ENCODE measurements around the gene ADCY7. TPM values are rescaled to one million over a fixed set of nuclear protein-coding genes. Genes with fewer than 3 reads are reported as not detected.
"Not testable (repeated sequence)": the region's sequence is repeated elsewhere in the genome, so short reads cannot be mapped to it uniquely, and the experiment has no call there.

The ADCY7 gene
- total RNA-seq, 2 donors from 2014 or later, result 30.1 to 37.2 TPM

DNA sequence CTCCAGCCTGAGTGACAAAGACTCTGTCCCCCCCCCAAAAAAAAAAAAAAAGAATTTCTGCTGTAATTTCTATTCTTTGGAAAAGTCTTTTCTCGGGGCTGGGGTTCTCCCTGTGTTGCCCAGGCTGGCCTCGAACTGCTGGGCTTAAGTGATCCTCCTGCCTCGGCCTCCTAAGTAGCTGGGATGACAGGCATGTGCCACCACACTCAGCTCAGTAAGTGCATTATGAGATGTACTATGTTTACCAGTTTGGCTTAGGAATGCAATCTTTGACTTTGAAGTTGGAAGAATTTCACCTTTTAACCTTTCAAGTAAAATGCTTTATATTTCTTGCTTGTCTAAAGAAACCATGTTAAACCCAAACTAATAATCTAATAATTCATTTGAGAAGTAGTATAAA lies 28.0 kb upstream of the ADCY7 start:
- H3K9me3 Mint-ChIP-seq, result peaks cover 11% of the 10 kb centered on the region
- H3K36me3 ChIP-seq (ENCODE audit: control insufficient read depth, insufficient read depth, low read length), result no peaks in the 10 kb centered on the region
- H3K9me3 ChIP-seq (ENCODE audit: control insufficient read depth, low read length), result no peaks in the 10 kb centered on the region
- H3K4me3 ChIP-seq (ENCODE audit: low read length), result no peak overlapping the region
- H3K27me3 ChIP-seq (ENCODE audit: control insufficient read depth, insufficient read depth, low read length, poor library complexity, severe bottlenecking), result no peaks in the 10 kb centered on the region
- DNase-seq, result no peak
- H3K36me3 Mint-ChIP-seq (ENCODE audit: low read depth), result no peaks in the 10 kb centered on the region
- H3K27ac Mint-ChIP-seq, result no peak overlapping the region
- TF ChIP-seq, protein P1, sequence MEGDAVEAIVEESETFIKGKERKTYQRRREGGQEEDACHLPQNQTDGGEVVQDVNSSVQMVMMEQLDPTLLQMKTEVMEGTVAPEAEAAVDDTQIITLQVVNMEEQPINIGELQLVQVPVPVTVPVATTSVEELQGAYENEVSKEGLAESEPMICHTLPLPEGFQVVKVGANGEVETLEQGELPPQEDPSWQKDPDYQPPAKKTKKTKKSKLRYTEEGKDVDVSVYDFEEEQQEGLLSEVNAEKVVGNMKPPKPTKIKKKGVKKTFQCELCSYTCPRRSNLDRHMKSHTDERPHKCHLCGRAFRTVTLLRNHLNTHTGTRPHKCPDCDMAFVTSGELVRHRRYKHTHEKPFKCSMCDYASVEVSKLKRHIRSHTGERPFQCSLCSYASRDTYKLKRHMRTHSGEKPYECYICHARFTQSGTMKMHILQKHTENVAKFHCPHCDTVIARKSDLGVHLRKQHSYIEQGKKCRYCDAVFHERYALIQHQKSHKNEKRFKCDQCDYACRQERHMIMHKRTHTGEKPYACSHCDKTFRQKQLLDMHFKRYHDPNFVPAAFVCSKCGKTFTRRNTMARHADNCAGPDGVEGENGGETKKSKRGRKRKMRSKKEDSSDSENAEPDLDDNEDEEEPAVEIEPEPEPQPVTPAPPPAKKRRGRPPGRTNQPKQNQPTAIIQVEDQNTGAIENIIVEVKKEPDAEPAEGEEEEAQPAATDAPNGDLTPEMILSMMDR (conservative IDR thresholded peaks at IDR 0.05), result no peak
- no peak overlapping the region for H3K9ac ChIP-seq (ENCODE audit: extremely low read depth, low read length, poor library complexity, severe bottlenecking)
- no peak overlapping the region for H3K4me3 Mint-ChIP-seq
- no peaks in the 10 kb centered on the region for H3K27me3 Mint-ChIP-seq (ENCODE audit: insufficient read depth)
- no peaks in the 10 kb centered on the region for H3K4me1 ChIP-seq (ENCODE audit: control insufficient read depth, insufficient read depth, low read length)
- WGBS, 2 experiments (ENCODE audit: insufficient coverage in 1 of 2, insufficient read length in 1 of 2), result 91 to 94% methylated on average over 2 to 3 of the region's 3 CpGs
- no peaks in the 10 kb centered on the region for H3K4me1 Mint-ChIP-seq
- no peak overlapping the region for H3K27ac ChIP-seq (ENCODE audit: low read depth, low read length)

DNA sequence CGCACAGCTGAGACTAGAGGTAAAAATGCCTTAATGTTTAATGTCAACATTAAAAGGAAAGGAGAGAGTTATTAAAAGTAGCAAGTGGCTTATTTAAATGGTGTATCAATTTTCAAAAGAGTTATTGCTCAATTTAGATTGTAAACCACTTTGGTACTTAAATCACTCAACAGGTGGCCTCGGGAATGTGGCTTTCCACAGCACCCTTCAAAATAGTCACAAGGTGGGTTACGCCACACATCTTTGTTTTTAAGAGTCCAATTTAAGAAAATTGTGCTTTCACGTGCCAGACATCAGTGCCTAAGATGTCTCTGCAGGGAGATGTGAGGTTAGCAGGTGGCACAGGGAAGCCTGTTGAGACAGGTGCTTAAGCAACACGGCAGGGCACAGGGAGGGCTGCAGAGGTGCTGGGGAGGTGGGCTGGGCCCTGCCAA lies 27.5 kb upstream of the ADCY7 start:
- H3K9me3 Mint-ChIP-seq, result peaks cover 11% of the 10 kb centered on the region
- H3K36me3 ChIP-seq (ENCODE audit: control insufficient read depth, insufficient read depth, low read length), result no peaks in the 10 kb centered on the region
- no peaks in the 10 kb centered on the region for H3K9me3 ChIP-seq (ENCODE audit: control insufficient read depth, low read length)
- no peak overlapping the region for H3K27ac ChIP-seq (ENCODE audit: low read depth, low read length)
- no peak overlapping the region for H3K4me3 Mint-ChIP-seq
- no peaks in the 10 kb centered on the region for H3K27me3 ChIP-seq (ENCODE audit: control insufficient read depth, insufficient read depth, low read length, poor library complexity, severe bottlenecking)
- 86 to 95% methylated on average over 4 to 5 of the region's 5 CpGs for WGBS, 2 experiments (ENCODE audit: insufficient coverage in 1 of 2, insufficient read length in 1 of 2)
- H3K4me1 Mint-ChIP-seq, result no peaks in the 10 kb centered on the region
- no peaks in the 10 kb centered on the region for H3K36me3 Mint-ChIP-seq (ENCODE audit: low read depth)
- no peak overlapping the region for H3K27ac Mint-ChIP-seq
- no peak for DNase-seq
- H3K27me3 Mint-ChIP-seq (ENCODE audit: insufficient read depth), result no peaks in the 10 kb centered on the region
- TF ChIP-seq, protein P1 (conservative IDR thresholded peaks at IDR 0.05), result no peak
- no peak overlapping the region for H3K9ac ChIP-seq (ENCODE audit: extremely low read depth, low read length, poor library complexity, severe bottlenecking)
- H3K4me1 ChIP-seq (ENCODE audit: control insufficient read depth, insufficient read depth, low read length), result no peaks in the 10 kb centered on the region
- no peak overlapping the region for H3K4me3 ChIP-seq (ENCODE audit: low read length)

DNA sequence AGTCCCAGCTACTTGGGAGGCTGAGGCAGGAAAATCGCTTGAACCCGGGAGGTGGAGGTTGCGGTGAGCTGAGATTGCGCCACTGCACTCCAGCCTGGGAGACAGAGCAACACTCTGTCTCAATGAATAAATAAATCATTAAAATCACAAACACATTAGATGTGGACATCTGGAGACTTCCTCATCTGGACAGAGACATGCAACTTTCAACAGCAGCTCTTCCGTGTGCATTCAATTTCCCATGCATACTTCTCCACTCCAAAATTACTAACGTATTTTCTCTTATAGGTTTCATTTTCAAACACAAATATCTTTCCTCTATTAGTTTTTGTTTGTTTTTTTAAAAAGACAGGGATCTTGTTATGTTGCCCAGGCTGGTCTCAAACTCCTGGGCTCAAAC lies 23.3 kb upstream of the ADCY7 start:
- not testable (repeated sequence) for DNase-seq; H3K9me3 Mint-ChIP-seq; H3K9ac ChIP-seq (ENCODE audit: extremely low read depth, low read length, poor library complexity, severe bottlenecking); H3K4me1 ChIP-seq (ENCODE audit: control insufficient read depth, insufficient read depth, low read length); H3K27me3 Mint-ChIP-seq (ENCODE audit: insufficient read depth); H3K27ac ChIP-seq (ENCODE audit: low read depth, low read length); H3K36me3 Mint-ChIP-seq (ENCODE audit: low read depth); H3K9me3 ChIP-seq (ENCODE audit: control insufficient read depth, low read length); H3K36me3 ChIP-seq (ENCODE audit: control insufficient read depth, insufficient read depth, low read length); H3K27me3 ChIP-seq (ENCODE audit: control insufficient read depth, insufficient read depth, low read length, poor library complexity, severe bottlenecking); H3K4me3 ChIP-seq (ENCODE audit: low read length); H3K4me3 Mint-ChIP-seq; H3K27ac Mint-ChIP-seq
- 81 to 100% methylated on average over 1 to 6 of the region's 6 CpGs for WGBS, 2 experiments (ENCODE audit: insufficient coverage in 1 of 2, insufficient read length in 1 of 2)
- peaks cover 11% of the 10 kb centered on the region for H3K4me1 Mint-ChIP-seq

DNA sequence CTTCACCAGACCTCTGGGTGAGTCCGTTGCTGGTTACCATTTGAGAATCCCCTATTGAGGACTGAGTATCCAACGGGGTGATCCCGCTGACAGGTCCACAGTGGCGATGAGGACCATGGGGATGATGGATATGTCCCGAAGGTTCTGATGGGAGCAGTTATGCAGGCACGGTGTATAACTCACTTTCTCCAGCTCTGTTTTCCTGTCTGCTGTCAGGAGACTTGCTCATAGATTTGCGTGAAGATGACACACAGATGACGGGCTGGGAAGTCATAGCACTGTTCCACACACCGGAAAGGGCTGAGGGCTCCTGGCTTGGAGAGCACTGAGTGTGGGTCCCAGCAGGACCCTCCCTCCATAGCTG lies 22.2 kb upstream of the ADCY7 start:
- Histone ChIP-seq H3K4me1 (ENCODE audit: control insufficient read depth, insufficient read depth, low read length) (no peaks in the 10 kb centered on the region), H3K27me3 (ENCODE audit: control insufficient read depth, insufficient read depth, low read length, poor library complexity, severe bottlenecking) (no peaks in the 10 kb centered on the region), H3K4me3 (ENCODE audit: low read length) (no peak overlapping the region), H3K9ac (ENCODE audit: extremely low read depth, low read length, poor library complexity, severe bottlenecking) (no peak overlapping the region), H3K27ac (ENCODE audit: low read depth, low read length) (no peak overlapping the region), H3K9me3 (ENCODE audit: control insufficient read depth, low read length) (no peaks in the 10 kb centered on the region), H3K36me3 (ENCODE audit: control insufficient read depth, insufficient read depth, low read length) (no peaks in the 10 kb centered on the region)
- TF ChIP-seq, protein P1 (conservative IDR thresholded peaks at IDR 0.05), result no peak
- H3K9me3 Mint-ChIP-seq, result no peaks in the 10 kb centered on the region
- peaks cover 21% of the 10 kb centered on the region for H3K4me1 Mint-ChIP-seq
- H3K4me3 Mint-ChIP-seq, result no peak overlapping the region
- no peak for DNase-seq
- WGBS, 2 experiments (ENCODE audit: insufficient coverage in 1 of 2, insufficient read length in 1 of 2), result 94 to 95% methylated on average over 8 to 9 of the region's 9 CpGs
- H3K36me3 Mint-ChIP-seq (ENCODE audit: low read depth), result no peaks in the 10 kb centered on the region
- H3K27ac Mint-ChIP-seq, result no peak overlapping the region
- H3K27me3 Mint-ChIP-seq (ENCODE audit: insufficient read depth), result peaks cover 8% of the 10 kb centered on the region
